TTC549 (cell line): ENCODE data around the gene LGALS9.
"Not testable (repeated sequence)": the region's sequence is repeated elsewhere in the genome, so short reads cannot be mapped to it uniquely, and the experiment has no call there.

ENCODE experiments used
- FAIRE-seq: peaks from 2 replicates; lab custom pipeline; 2012; peaks lifted over from hg19 to GRCh38; lab: Jason Lieb, UNC

Gene LGALS9

DNA sequence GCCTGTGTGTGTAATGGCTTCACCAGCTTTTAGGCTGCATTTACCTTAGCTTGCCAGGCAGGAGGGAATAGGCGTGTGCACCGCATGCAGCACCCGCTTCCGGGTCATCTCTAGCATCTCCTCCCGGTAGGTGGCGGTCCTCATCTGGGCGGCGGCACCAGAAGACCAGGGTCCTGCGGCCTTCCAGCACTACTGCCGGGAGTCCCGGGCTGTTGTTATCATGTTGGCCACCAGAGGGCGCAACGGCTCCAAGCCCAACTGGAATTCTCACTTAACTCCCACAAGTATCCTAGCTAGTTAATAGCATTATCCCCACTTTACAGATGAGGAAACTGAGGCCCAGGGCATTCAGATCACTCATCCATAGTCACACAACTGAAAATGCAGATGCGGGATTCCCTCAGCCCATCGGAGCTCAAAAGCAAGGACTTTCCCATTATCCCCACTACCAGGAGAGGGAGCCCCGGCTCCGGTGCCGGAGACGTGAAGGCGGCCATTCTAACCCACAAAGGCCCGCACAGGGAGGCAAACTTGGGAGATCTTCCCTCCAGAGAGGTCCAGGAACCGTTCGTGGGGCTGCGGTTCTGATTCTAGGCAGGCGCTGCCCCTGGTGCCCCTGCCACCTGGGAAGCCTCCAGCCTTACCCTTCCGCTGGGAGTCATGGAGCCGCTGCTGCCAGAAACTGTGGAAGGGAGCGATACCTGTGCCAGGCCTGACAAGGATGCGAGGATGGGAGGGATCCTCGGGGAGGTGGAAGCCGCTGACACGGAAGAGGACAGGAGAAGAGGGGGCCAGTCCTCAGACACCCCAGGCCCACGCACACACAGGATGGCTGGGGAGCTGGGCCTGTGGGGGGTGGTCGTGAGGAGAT is 23.9 kb downstream of the LGALS9 start:
- no peak for FAIRE-seq

DNA sequence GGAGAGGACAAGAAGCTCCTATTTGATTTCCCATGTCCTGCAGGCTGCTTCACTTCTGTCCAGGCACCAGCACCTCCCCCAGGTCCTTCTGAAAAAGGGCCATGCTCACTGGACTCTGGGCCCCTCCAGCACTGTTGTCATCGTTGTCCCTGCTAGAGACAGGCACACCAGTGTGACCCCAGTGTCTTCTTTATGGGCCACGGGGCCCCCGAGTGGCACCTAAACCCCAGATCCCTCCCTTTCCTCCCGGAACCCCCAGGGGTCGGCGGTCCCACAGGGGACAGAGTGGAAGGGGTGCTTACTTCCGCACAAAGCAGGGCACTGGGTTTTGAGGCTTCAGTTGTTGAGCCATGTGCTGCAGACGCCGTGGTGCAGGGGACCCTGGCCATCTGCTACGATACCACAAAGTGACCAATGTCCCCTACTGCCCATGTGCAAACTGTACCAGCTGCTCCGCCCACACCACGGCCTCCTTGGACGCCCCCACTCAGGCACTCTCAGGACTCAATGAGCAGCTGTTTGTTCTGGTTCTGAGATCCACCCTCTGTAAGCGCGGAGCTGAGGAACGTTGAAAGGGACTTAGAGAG is 24.6 kb downstream of the LGALS9 start:
- FAIRE-seq, result not testable (repeated sequence)

DNA sequence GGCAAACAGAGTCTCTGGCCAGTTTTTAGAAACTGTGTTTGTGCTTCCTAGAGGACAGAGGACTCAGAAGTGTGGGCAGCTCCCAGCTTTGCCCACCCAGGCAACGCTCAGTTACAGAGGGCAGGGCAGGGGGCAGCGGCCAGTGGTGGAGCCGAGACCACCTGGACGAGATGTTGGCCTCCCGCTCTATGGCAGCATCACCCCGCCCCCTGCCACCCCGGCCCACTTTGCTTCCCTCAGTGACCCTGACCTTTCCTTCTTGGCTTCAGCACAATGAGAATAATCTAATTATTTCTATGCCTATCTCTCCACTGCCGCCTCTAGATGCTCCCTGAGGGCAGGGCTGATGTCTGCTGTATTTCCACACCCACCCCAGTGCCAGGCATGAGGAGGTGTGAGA is 25.6 kb downstream of the LGALS9 start:
- not testable (repeated sequence) for FAIRE-seq

DNA sequence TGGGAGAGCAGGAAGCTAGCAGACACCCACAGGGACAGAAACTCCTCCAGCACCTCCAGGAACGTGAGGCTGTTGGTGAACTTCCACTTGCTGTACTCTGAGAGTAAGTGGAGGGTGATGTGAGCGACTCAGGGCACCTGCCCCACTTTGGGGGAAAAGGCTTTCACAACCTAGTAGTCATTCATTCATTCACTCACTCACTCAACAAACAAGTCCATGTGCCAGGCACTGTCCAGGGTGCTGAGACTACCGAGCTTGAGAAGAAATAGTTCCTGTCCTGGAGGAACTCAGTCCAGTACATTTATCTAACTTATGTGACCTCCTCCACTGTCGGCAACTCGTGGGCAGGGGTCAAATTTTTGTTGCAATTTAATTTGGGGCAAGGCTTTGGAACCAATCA is 26.6 kb downstream of the LGALS9 start:
- no peak for FAIRE-seq

- no peak for FAIRE-seq
These were observed 28.7 kb downstream of the LGALS9 start for GRCh38 chr17:27659683-27660082.

DNA sequence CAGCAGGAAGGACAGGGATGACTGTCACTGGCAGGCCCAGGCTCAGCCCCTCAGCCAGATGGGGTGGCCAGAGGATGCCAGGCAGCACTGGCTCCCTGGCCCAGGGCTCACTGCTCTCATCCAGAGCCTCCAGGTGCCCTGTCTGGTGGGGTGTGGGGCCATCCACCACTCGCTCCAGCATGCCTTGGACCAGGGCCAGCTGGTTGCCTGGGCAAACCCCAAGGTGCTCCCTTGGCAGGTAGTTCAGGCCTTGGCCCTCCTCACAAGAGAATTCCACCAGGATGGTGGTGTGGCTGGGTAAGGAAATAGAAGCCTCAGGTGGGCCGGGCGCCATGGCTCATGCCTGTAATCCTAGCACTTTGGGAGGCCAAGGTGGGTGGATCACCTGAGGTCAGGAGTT is 29.4 kb downstream of the LGALS9 start:
- no peak for FAIRE-seq

GRCh38 chr17:27663936-27664605 is 33.1 kb downstream of the LGALS9 start:
- no peak for FAIRE-seq

DNA sequence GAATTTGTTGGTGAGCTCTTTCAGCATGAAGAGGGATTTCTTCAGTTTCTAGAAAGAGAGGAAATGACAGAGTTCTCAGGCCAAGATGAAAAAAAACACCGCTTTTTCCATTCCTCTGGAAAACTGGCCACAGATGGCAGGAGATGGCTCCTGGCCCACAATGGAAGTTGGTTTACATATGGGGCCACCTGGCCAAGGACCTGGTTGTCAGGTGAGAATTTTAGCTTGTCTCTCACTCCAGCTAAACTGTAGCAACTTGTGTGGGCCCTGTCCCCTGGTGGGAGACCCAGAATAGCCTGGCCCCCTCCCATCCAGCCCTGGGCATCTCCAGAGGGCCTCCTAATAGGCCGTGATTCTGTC is 33.6 kb downstream of the LGALS9 start:
- no peak for FAIRE-seq

DNA sequence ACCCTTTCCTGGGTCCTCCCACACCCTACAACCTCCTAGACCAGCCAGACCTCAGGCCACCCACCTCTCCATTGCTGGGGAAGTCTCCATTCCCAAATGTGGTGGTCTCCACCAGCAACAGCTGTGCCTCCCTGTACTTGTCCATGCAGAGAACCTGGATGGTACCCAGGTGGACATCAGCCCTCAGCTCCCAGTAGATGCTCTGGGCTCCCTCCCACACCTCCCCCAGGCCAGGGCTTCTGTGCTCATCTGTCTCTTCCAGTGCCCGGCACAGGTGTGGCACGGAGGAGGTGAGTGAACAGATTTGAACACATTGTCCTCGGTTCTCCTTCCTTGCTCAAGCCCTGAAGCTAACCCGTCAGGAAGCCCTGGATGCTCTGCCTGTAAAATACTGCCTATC is 34.6 kb downstream of the LGALS9 start:
- FAIRE-seq, result no peak

DNA sequence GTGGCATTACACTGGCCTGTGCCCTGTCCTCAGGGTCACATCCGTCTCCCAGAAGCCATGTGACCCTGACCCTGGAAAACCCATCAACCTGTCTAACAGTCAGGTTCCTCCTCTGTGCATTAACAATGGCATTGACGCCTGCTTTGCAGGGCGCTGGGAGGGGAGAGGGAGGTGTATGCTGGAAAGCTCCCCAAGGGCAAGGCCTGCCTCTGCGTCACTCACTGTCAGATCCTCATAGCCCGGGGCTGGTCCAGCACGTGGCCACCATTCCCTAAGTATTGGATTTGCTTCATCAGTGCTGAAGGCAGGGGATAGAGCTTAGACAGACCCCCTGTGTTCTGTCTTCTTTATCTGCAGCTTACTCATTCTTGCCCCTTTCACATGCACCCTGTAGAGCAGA is 35.3 kb downstream of the LGALS9 start:
- FAIRE-seq, result not testable (repeated sequence)

DNA sequence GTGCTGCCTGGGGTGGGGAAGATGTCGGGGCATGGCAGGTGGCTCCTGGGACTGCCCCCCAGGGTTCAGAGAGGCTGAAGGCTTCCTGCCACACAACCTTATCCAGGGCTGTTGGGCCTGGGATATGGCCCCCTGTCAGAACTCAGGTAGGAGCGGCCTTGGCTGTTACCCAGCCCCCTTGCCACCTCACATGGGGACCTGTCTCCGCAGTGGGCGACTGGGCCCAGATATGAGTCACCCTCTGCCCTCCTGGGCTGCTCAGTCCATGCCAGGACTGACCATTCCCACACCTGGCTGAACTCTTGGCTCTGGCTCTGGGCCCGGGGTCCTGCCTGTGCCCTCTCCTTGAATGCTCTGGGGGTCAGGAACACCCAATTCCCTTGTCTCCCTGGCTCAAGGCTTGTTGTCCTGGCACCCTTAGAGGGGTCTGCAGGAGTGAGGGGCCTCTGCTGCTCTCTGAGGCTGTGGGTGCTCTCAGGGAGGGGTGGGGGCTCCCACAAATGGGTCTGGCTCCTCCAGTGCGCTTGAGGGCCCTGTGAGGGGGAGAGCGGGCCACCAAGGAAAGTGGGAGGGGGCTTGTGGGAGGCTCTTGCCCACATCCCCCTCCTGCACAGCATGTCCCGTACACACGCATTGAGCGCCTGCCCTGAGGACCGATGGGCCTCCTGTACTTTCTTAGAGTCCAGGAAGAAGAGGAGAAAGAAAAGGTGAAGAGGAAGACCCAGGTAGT is 36.0 kb downstream of the LGALS9 start:
- FAIRE-seq, result no peak

- FAIRE-seq, result no peak
These were observed 36.9 kb downstream of the LGALS9 start for GRCh38 chr17:27667656-27668487.

GRCh38 chr17:27668488-27668823 is 37.5 kb downstream of the LGALS9 start:
- FAIRE-seq, result no peak

DNA sequence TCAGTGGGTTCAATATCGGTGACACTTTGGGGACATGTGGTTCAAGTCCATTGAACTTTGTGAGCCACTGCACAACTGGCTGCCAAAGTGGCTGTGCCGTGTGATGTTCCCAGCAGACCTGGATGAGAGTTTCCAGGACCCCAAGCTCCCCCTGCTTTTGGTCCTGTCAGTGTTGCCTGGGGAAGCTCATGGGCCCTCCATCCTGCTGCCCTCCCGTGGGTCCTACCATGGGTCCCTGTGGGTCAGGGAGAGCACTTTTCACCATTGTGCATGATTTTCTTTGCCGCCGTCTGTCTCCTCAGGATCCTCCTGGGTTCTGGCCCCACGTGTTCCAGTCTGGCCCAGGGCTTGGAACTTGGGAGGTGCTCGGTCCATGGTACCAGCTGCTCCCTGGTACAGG is 38.1 kb downstream of the LGALS9 start:
- FAIRE-seq, result no peak

GRCh38 chr17:27669850-27670249 is 38.9 kb downstream of the LGALS9 start:
- FAIRE-seq, result no peak

DNA sequence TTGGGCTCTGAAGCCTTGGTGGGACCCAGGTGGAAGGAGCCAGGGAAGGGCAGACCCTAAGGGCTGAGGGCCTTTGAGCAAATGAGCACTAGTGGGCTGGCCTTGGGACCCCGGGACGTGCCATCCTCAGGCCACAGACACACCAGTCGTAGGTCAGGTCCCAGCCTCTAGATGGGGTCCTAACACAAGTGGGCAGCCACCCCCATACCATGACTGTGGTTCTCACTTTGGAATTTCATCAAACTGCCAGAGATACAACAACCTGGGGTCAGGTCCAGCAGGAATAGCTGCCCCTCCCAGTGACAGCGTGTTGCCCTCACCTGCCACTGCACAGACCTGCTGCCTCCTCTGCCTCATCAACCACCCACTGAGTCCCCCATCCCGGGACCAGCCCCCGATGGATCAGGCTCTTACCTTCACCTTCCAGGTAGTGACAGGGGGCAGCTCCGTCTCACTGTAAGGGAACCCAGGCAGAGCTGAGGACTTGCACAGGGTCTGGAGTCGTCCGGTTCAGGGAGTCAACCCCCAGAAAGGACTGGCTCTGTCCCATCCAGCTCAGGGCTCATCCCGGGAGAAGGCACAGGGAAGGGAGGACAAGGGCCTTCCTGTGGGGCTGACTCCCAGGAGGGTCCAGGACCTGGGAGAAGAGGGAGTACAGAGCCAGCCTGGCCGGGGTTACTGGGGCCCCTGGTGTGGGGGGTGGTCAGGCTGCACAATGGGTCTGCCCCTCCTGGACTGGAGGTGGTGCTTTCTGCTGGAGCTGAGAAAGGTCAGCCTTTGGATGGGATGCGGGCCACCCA is 40.0 kb downstream of the LGALS9 start:
- no peak for FAIRE-seq

DNA sequence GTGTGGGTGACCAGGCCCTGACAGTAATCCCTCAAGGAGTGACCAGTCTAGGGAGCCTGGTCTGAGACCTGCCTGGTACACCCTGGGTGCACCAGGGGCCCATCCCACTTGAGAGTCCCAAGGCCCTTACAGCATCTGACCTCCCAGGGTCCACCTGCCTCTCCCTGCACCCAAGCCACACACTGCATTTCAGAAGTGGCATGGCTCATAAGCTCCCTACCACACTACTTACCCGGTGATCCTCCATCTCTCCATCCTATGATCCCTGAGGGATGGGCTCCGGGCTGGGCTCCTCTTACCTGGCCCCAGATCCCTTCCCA is 40.6 kb downstream of the LGALS9 start:
- no peak for FAIRE-seq

GRCh38 chr17:27671977-27672480 is 41.0 kb downstream of the LGALS9 start:
- not testable (repeated sequence) for FAIRE-seq

GRCh38 chr17:27674335-27674734 is 43.3 kb downstream of the LGALS9 start:
- FAIRE-seq, result no peak

DNA sequence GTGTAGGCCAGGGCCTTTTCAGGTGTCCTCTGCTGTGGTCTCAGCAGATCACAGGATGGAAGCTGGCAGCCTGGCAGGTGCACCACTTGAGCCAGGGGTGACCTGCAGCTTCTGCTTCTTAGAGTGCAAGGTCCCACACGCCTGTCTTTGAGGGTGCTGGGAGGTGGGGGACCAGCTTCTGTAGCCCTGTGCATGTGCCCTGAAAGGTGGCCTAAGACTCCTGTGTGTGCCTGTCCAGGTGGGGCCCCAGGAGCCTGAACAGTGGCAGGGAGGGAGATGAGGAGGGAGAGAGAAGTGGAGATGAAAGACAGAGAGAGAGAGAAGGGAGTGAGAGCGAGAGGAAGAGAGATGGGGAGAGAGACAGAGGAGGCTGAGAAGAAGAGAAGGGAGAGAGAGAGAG is 46.2 kb downstream of the LGALS9 start:
- FAIRE-seq, result no peak

GRCh38 chr17:27686322-27686721 is 55.3 kb downstream of the LGALS9 start:
- not testable (repeated sequence) for FAIRE-seq
